ENCODE data around the gene SUMO3. TPM values are rescaled to one million over a fixed set of nuclear protein-coding genes. Genes with fewer than 3 reads are reported as not detected.

Gene SUMO3
- polyA plus RNA-seq, 1 donor (not counting 4 experiments of a cell fraction or from before 2014, with no cell fraction given), result 115 TPM

DNA sequence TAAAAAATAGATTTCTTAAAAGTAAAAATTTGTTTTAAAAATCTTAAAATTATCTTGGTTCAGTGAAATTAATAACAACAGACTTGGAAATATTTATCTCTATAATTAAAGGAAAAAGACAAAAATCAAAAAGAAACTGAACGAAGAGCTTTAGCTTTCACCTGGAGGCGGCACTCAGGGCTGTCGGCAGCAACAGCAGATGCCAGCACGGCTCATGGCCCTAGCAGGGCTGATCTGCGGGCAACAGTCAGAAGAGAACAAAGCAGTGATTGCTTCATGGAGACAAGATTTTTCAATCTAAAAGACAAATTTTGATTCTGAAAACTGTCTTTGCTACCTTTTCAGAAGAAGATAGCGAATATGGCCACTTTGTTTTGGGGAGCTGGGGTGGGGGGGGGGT is 38.9 kb downstream of the SUMO3 start:
- no peaks in the 10 kb centered on the region for H3K27me3 ChIP-seq (ENCODE audit: control insufficient read depth, extremely low read depth, insufficient read depth, low read length)
- no peak overlapping the region for H3K4me3 ChIP-seq (ENCODE audit: control insufficient read depth in 2 of 3, extremely low read depth in 1 of 3, insufficient read depth in 2 of 3, low read depth in 1 of 3, low read length in 3 of 3)
- H3K4me1 ChIP-seq (ENCODE audit: control insufficient read depth, extremely low read depth, insufficient read depth, low read length), result peaks cover 19% of the 10 kb centered on the region
- H3K27ac ChIP-seq (ENCODE audit: control insufficient read depth, insufficient read depth, low read length), result peak overlapping the region; percentile 79
- peaks cover 8 to 29% of the 10 kb centered on the region in 2 experiments for H3K36me3 ChIP-seq (ENCODE audit: control insufficient read depth in 2 of 2, extremely low read depth in 1 of 2, insufficient read depth in 2 of 2, low read length in 2 of 2)
- TF ChIP-seq EZH2 (IDR thresholded peaks at IDR 0.05; ENCODE audit: low read length), result no peak
- TF ChIP-seq, protein P1, sequence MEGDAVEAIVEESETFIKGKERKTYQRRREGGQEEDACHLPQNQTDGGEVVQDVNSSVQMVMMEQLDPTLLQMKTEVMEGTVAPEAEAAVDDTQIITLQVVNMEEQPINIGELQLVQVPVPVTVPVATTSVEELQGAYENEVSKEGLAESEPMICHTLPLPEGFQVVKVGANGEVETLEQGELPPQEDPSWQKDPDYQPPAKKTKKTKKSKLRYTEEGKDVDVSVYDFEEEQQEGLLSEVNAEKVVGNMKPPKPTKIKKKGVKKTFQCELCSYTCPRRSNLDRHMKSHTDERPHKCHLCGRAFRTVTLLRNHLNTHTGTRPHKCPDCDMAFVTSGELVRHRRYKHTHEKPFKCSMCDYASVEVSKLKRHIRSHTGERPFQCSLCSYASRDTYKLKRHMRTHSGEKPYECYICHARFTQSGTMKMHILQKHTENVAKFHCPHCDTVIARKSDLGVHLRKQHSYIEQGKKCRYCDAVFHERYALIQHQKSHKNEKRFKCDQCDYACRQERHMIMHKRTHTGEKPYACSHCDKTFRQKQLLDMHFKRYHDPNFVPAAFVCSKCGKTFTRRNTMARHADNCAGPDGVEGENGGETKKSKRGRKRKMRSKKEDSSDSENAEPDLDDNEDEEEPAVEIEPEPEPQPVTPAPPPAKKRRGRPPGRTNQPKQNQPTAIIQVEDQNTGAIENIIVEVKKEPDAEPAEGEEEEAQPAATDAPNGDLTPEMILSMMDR (optimal IDR thresholded peaks at IDR 0.05 in 1 of 3, IDR thresholded peaks at IDR 0.05 in 1 of 3, conservative IDR thresholded peaks at IDR 0.05 in 1 of 3; ENCODE audit: extremely low read depth in 1 of 3, insufficient read depth in 2 of 3, low read length in 3 of 3), result no peak
- dilution Hi-C loops (cut with MboI; ENCODE audit: extremely low pct_ligation_motif_present, low sequenced_read_pairs), result no loop called here
- H3K4me2 ChIP-seq (ENCODE audit: control insufficient read depth, extremely low read depth, insufficient read depth, low read depth, low read length), result peak overlapping the region; percentile 59
- H4K20me1 ChIP-seq (ENCODE audit: control insufficient read depth, extremely low read depth, insufficient read depth, low read length), result no peaks in the 10 kb centered on the region
- FAIRE-seq (no peak), DNase-seq (ENCODE audit: low read depth, low spot score) (no peak)
- no peaks in the 10 kb centered on the region for H3K9me1 ChIP-seq (ENCODE audit: control insufficient read depth, extremely low read depth, insufficient read depth, low read length)
- no peak overlapping the region for H2AFZ ChIP-seq (ENCODE audit: control insufficient read depth, low read length)
- H3K9me3 ChIP-seq (ENCODE audit: control insufficient read depth, low read depth, low read length), result no peaks in the 10 kb centered on the region
- H3K79me2 ChIP-seq (ENCODE audit: control insufficient read depth, insufficient read depth, low read length), result peaks cover 26% of the 10 kb centered on the region
- no peak overlapping the region for H3K9ac ChIP-seq (ENCODE audit: control insufficient read depth, extremely low read depth, insufficient read depth, low read length)

DNA sequence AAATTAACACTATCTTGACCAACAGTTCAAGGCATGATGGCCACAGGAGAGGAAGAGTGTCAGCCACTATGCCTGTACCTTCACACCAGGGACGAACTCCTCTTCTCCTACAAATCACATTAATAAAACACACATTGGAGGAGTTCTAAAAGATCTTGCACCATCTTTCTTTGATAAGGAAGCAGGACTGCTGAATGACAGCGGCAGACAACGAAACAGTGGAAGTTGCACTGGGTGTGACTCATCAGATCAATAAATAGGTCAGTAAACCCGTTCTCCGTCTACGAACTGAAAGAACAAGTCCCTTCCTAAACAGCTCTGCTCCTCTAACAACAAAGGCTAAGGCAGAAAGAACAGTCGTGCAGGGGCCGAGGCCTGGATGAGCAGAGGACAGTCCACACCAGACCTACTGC is 39.4 kb downstream of the SUMO3 start:
- Histone ChIP-seq H4K20me1 (ENCODE audit: control insufficient read depth, extremely low read depth, insufficient read depth, low read length) (no peaks in the 10 kb centered on the region), H3K79me2 (ENCODE audit: control insufficient read depth, insufficient read depth, low read length) (peaks cover 25% of the 10 kb centered on the region), H3K27me3 (ENCODE audit: control insufficient read depth, extremely low read depth, insufficient read depth, low read length) (no peaks in the 10 kb centered on the region), H3K9ac (ENCODE audit: control insufficient read depth, extremely low read depth, insufficient read depth, low read length) (peak overlapping the region; percentile 58), H3K36me3 (ENCODE audit: control insufficient read depth in 2 of 2, extremely low read depth in 1 of 2, insufficient read depth in 2 of 2, low read length in 2 of 2) (peaks cover 10 to 29% of the 10 kb centered on the region in 2 experiments), H2AFZ (ENCODE audit: control insufficient read depth, low read length) (no peak overlapping the region), H3K4me3 (ENCODE audit: control insufficient read depth in 2 of 3, extremely low read depth in 1 of 3, insufficient read depth in 2 of 3, low read depth in 1 of 3, low read length in 3 of 3) (no peak overlapping the region), H3K27ac (ENCODE audit: control insufficient read depth, insufficient read depth, low read length) (peak overlapping the region; percentile 79), H3K9me3 (ENCODE audit: control insufficient read depth, low read depth, low read length) (no peaks in the 10 kb centered on the region), H3K4me2 (ENCODE audit: control insufficient read depth, extremely low read depth, insufficient read depth, low read depth, low read length) (peak overlapping the region; percentile 59), H3K4me1 (ENCODE audit: control insufficient read depth, extremely low read depth, insufficient read depth, low read length) (peaks cover 19% of the 10 kb centered on the region), H3K9me1 (ENCODE audit: control insufficient read depth, extremely low read depth, insufficient read depth, low read length) (no peaks in the 10 kb centered on the region)
- DNase-seq (ENCODE audit: low read depth, low spot score), result no peak
- dilution Hi-C loops (cut with MboI; ENCODE audit: extremely low pct_ligation_motif_present, low sequenced_read_pairs), result no loop called here
- TF ChIP-seq, protein P1 (optimal IDR thresholded peaks at IDR 0.05 in 1 of 3, IDR thresholded peaks at IDR 0.05 in 1 of 3, conservative IDR thresholded peaks at IDR 0.05 in 1 of 3; ENCODE audit: extremely low read depth in 1 of 3, insufficient read depth in 2 of 3, low read length in 3 of 3), result no peak
- TF ChIP-seq EZH2 (IDR thresholded peaks at IDR 0.05; ENCODE audit: low read length), result no peak
- FAIRE-seq, result peak; percentile 34
